DMS153 treated with DMSO at 0.1 percent for 48 hours (cell line): ENCODE measurements around the gene ZBED5.
"Not testable (repeated sequence)": the region's sequence is repeated elsewhere in the genome, so short reads cannot be mapped to it uniquely, and the experiment has no call there.

Experiments
- DNase-seq: peaks from one replicate; lab custom pipeline; 2025; ENCODE audit not compliant: unreplicated experiment; lab: John Stamatoyannopoulos, UW

Gene ZBED5

GRCh38 chr11:10857709-10858438, at the start of gene ZBED5:
ZBED5 (minus strand) TSS chr11:10858053; CDS start chr11:10854945, 3,108 bp downstream.
- peak; percentile 96 for DNase-seq

- no peak for DNase-seq
Observed at GRCh38 chr11:10906521-10906920, 48.7 kb upstream of the ZBED5 start.

- no peak for DNase-seq
Observed at GRCh38 chr11:10902301-10903063, 44.6 kb upstream of the ZBED5 start.

DNA sequence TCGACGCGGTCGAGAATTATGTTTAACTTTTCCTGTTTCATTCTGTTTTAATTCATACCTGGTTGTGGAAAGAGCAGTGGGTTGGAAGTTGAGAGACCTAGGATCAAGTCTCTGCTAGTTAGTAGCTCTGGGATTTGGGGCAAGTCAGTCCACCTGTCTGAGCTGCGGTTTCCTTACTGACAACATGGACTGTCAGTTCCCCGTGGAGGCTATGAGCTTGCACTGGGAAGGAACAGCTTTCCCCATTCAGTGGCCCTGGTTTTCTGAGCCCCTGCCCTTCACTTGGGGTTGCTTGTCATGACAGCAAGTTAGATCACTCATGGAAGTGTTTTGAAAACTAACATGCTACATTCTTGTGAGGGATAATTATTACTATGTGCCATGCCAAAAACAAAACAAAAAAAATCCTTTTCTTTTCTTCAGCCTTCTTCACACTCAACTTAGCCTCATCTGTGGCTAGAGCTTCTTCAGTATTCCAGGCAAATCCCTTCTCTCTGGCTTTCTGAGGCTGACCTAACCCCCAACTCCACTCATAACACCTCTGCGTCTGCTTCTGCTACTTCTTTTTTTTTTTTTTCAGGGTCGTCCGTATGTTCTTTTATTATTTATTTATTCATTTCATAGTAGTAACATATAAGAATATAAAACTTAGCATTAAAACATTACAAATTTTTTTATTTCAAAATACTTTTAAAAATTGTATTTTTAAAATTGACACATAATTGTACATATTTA, 43.0 kb upstream of the ZBED5 start:
- peak; percentile 45 for DNase-seq

DNA sequence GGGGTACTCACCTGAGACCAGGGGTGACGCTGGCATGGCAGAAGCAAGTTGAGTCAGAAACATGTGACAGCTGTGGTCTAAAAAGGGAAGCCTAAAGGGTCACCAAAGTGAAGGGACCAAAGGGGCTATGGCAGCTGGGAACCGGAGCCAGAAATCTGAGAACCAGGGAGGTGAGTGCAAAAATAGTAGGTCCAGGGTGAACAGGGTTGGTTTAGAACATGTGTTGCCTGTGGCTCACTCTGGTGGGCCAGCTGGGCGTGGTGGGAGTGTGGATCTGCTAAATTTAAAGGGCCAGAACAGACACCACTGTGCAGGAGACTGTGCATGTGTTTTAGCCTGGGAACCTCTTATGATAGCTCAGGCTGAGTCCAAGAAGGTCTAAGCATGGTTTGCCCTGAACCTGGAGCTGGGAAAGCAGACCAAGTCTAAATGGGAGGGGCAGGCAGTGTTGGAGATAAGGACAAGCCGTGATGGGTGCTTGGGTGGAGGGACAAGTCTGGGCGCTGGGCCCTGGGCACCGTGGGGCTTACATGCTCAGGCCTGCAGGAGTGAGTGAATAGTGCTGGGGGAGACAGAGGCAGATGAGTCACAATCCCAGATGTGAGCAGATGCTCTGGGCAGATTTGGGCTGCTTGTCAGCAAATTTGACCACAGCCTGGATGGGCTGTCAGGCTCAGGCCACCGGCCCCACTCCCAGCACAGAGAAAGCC, 41.4 kb upstream of the ZBED5 start:
- DNase-seq, result no peak

DNA sequence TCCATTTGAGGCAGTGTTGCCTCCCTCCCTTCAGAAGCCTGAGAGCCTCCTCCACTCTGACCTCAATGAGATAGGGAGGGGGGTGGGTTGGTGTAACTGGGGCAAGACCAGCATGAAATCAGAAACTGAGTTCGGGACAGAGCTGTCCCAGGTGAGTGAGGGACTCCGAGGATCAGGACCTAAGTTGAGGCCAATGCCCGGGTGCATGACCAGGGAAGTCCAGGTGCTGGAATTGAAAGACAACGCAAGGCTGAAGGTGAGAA, 40.8 kb upstream of the ZBED5 start:
- no peak for DNase-seq

DNA sequence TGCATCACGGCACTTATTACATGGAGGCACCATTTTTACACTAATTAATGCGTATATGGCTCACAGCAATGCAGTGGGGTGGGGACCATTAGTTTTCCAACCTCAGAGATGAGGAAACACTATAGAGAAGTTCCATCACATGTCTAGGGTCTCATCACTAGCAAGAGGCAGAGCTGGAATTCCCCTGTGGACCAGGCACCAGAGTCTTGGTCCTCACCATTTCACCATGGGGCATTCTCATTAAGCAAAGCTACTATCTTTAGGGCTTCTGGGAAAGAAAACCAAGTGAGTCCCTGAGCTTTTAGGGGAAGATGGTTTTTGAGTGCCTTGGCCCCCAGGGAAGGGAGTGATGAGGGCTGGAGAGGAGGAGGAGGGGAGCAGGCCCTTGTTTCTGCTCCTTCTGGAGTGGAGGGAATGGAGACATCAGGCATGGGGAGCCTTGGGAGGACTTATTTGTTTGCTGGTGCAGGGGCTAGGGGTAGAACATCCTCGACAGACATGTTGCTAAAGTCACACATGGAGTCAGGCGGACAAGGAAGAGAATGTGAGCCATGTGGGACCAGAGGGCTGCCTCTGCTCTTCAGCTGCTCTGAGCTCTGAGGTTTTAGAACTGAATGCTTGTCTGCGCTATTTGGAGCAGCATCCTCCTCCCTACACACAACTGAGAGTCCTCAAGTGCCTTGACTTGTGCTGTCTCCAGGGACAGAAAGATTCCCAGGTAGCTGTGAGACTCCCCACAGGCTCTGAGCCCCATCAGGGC, 40.3 kb upstream of the ZBED5 start:
- DNase-seq, result no peak

GRCh38 chr11:10897150-10897549, 39.3 kb upstream of the ZBED5 start:
- no peak for DNase-seq

DNA sequence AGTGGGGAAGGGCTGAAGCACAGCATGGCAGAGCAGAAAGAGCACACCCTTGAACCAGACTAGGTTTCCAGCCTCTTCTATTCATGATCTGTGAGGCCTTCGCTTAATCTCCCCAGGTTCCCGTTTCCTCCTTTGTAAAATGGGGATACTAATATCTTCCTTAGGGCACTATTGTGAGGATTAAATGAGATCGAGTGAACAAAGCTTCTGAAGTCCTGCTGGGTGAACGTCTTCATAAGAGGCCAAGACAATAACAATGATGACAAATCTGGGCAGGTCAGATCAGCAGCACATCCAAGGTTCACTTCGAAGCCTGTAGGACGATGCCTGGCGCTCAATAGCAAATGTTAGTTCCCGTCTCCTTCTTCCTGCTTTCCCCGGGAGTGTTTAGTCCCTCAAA, 38.6 kb upstream of the ZBED5 start:
- no peak for DNase-seq

DNA sequence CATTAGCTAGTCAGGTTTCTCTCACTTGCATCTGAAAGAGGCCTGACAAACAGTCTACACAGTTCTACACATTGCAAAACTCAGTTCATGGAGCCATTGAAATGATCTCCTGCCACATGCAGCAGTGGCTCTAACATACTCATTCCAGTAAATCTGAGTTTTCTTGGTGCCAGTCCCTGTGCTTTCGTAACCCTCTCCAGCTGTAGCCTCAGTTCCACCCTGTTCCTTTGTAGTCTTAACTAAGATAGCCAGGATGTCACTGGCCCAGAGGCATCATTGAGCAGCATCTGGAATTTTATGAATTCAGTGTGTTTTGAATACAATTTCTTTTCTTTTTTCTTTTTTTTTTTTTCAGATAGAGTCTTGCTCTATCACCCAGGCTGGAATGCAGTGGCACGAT, 37.4 kb upstream of the ZBED5 start:
- DNase-seq, result no peak

- DNase-seq, result no peak
Observed at GRCh38 chr11:10894666-10895065, 36.8 kb upstream of the ZBED5 start.

- no peak for DNase-seq
Observed at GRCh38 chr11:10893714-10894151, 35.9 kb upstream of the ZBED5 start.

DNA sequence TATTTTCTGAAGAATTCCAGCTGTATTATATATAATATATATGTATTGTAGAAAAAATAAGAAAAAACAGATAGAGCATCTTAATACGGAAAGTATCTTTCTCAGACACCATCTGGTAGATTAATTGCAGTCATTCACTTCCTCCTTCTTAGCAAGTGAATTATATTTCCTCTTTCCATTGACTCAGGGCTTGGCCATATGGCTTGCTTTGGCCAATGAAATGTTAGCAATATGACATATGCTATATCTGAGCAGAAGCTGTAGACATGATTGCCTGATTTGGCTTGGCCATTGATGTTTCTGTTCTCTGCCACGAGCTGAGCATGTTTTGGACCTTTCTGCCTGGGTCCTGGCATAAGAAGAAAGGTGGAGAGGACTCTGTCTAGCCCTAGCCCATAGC, 34.4 kb upstream of the ZBED5 start:
- DNase-seq, result no peak

- DNase-seq, result no peak
Observed at GRCh38 chr11:10891151-10891720, 33.4 kb upstream of the ZBED5 start.

DNA sequence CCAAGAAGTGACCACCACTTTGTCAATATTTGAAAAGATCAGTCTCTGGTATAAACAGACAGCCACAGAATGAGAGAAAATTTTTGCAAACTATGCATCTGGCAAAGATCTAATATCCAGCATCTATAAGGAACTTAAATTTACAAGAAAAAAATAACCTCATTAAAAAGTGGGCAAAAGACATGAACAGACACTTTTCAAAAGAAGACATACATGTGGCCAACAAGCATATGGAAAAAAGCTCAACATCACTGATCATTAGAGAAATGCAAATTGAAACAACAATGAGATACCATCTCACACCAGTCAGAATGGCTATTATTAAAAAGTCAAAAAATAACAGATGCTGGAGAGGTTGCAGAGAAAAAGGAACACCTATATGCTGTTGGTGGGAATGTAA, 32.2 kb upstream of the ZBED5 start:
- not testable (repeated sequence) for DNase-seq

GRCh38 chr11:10887307-10887706, 29.5 kb upstream of the ZBED5 start:
- DNase-seq, result no peak

- DNase-seq, result no peak
Observed at GRCh38 chr11:10886652-10887250, 28.9 kb upstream of the ZBED5 start.

DNA sequence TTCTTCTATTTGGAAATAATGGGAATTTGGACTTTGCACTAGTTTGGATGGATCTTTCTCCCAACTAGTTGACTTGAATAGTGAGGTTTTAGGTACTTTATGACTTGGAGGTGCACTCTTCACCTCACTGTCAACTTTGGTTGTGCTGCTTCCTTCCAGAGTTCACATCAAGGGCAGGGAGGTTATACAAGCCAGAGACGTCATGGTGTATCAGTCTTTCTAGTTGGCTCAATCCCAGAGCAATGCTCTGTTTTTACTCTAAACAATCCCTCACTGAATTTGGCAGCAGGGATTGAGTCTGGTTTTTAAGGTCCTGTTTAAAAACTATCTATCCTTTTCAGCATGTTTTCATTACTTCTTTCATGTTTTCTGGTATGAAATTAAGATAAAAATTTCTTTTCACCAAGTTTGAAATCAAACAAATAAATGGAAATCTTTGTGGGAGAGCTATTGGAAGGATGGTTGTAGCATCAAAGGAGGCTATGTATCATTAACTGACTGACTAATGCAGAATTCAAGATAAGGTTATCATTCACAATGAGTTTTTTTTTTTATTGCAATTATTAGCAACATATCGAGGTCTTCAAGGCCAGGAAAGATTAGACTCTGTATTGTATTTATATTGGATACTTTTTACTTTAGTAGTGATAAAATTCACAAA, 28.0 kb upstream of the ZBED5 start:
- no peak for DNase-seq

- not testable (repeated sequence) for DNase-seq
Observed at GRCh38 chr11:10884292-10884691, 26.4 kb upstream of the ZBED5 start.
